NCI-H69 (cell line): ENCODE measurements around the gene CACNB2.

ENCODE experiments used
- DNase-seq: peaks from one replicate; lab custom pipeline; 2025; lab: John Stamatoyannopoulos, UW

CACNB2 gene

DNA sequence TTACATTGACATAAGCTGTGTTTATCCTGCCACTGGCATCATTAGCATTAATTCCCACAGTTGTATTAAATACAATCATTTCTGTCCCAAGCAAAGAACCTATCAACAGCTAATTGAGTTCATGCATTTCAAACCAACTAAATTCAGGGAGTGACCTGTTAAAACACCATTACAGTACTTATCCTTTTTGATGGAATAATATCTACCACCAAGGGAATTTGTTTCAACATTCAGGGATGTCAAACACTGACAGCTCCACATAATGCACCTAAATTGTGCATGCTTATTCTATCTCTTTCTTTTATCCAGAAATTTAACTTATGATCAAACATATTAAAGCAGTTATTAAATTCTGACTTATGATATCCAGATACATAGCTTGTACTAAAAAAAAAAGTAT lies 374.3 kb downstream of the CACNB2 start:
- DNase-seq: no peak

- no peak for DNase-seq
These were observed 376.6 kb downstream of the CACNB2 start for GRCh38 chr10:18516851-18517250.

DNA sequence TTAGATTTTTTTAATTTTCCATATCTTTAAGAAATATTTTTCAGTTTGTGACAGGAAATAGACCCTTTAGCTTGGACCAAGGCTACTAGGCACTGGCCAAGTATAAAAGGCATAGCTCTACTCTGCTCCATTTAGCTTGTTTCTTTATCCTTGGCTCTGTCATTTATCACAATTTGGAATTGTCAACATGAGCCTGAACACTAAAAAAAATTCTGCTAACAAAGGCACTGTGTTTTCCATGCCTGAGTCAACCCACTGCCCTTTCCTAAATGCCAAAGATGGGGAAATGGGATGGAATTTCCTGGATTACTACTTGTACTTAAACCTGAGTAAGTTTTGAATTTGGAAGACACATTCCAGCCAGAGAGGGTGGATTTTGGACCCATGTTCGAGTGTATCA lies 382.8 kb downstream of the CACNB2 start:
- no peak for DNase-seq

GRCh38 chr10:18523858-18524257 lies 383.6 kb downstream of the CACNB2 start:
- no peak for DNase-seq

GRCh38 chr10:18527687-18528086 lies 387.5 kb downstream of the CACNB2 start:
- no peak for DNase-seq

DNA sequence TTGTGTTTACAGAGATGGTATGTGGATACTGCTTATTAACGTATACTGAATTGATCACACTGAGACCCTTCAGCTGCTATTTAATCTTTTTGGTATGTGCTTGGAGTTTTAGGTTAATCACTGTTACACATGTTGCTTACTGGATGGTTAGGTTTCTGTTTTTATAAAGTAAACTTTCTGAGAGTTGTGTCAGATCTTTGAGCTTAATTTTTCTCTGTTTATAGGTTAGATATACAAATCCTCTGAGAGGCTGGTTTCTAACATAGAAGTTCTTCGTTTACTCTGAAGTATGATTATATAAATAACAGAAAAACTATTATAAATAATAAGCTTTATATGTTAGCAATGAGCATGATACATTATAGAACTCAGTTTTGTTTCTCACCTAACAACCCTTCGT lies 388.1 kb downstream of the CACNB2 start:
- DNase-seq: no peak

GRCh38 chr10:18532881-18533535 lies 392.8 kb downstream of the CACNB2 start:
- DNase-seq: peak; percentile 2

GRCh38 chr10:18533896-18534295 lies 393.7 kb downstream of the CACNB2 start:
- no peak for DNase-seq

DNA sequence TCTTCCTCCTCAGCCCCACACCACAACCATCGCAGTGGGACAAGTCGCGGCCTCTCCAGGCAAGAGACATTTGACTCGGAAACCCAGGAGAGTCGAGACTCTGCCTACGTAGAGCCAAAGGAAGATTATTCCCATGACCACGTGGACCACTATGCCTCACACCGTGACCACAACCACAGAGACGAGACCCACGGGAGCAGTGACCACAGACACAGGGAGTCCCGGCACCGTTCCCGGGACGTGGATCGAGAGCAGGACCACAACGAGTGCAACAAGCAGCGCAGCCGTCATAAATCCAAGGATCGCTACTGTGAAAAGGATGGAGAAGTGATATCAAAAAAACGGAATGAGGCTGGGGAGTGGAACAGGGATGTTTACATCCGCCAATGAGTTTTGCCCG lies 399.1 kb downstream of the CACNB2 start:
- DNase-seq: no peak

DNA sequence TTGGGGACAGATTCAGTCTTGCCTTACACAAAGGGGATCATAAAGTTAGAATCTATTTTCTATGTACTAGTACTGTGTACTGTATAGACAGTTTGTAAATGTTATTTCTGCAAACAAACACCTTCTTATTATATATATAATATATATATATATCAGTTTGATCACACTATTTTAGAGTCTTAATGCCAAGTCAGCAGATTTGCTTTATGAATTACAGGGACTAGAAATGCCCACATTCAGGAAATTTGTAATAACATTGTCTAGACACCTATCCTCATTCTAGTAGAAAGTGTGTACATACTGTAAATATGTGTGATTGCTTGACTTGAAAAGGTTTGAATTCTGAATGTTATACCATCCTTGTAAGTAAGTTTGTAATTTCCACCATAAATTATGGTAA lies 400.0 kb downstream of the CACNB2 start:
- DNase-seq: no peak

DNA sequence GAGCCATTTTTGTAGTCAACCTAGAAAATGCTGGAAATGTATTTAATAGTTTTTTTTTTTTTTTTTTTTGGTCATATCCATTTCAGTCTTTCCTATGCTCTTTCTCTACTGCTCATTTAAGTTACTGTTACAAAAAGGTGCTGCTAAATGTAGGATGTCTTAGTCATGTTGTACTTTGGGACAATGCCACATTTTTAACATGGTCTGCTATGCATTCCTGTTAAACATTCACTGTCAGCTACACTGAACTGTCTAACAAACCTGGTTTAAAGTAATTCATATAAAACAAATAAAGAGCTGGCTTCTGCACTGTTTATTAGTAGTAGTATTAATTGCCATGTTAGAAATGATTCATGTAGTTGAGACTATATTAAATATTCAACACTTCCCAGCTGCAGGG lies 402.6 kb downstream of the CACNB2 start:
- DNase-seq: no peak

GRCh38 chr10:18545621-18546305 lies 405.5 kb downstream of the CACNB2 start:
- no peak for DNase-seq

GRCh38 chr10:18549105-18549504 lies 408.9 kb downstream of the CACNB2 start:
- no peak for DNase-seq

DNA sequence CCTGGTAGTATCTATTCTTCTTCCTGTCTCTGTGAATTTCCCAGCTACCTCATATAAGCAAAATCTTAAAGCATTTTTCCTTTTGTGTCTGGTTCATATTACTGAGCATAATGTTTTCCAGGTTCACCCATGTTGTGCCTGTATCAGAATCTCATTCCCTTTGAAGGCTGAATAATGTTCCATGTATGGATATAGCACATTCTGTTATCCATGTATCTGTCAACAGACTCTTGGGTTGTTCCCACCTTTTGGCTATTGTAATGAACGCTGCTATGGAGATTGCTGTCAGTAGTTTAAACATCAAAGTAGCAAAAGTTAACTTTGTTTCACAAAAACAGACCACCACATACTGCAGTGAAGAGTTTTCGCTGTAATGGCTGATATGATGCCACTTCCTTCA lies 411.2 kb downstream of the CACNB2 start:
- no peak for DNase-seq

DNA sequence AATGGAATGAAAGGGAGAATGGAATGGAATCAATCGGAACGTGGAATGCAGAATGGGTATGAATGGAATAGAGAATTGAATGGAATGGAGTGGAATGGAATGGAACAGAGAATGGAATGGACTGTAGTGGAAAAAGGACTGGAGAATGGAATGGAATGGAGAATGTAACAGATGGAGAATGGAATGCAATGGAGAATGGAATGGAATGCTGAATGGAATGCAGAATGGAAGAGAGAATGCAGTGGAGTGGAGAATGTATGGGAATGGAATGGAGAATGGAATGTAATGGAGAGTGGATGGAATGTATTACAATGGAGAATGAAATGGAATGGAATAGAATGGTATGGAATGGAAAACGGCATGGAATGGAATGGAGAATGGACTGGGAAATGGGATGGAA lies 414.3 kb downstream of the CACNB2 start:
- DNase-seq: no peak

- no peak for DNase-seq
These were observed 416.4 kb downstream of the CACNB2 start for GRCh38 chr10:18556522-18557147.

DNA sequence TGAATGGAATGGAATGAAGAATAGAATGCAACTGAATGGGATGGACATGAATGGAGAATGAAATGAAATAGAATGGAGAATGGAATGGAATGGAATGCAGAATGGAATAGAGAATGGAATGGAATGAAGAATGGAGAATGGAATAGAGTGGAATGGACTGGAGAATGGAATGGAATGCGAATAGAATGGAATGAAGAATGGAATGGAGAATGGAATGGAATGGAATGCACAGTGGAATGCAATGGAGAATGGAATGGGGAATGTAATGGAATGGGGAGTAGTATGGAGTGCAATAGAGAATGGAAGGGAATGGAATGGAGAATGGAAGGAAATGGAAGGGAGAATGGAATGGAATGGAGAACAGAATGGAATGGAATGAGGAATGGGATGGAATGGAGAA lies 417.7 kb downstream of the CACNB2 start:
- DNase-seq: no peak

GRCh38 chr10:18561861-18562551 lies 421.8 kb downstream of the CACNB2 start:
- DNase-seq: no peak

GRCh38 chr10:18563003-18563726 lies 422.9 kb downstream of the CACNB2 start:
- no peak for DNase-seq

DNA sequence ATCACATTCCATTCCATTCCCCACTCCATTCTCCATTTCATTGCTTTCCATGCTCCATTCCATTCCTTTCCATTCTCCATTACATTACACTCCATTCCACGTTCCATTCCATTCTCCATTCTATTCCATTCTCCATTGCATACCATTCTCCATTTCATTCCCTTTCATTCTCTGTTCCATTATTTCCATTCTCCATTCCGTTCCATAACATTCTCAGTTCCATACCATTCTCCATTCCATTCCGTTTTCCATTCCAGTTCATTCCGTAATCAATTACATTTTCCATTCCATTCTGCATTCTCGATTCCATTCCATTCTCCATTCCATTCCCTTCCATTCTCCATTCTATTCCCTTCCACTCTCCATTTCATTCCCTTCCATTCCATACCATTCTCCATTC lies 424.8 kb downstream of the CACNB2 start:
- no peak for DNase-seq

DNA sequence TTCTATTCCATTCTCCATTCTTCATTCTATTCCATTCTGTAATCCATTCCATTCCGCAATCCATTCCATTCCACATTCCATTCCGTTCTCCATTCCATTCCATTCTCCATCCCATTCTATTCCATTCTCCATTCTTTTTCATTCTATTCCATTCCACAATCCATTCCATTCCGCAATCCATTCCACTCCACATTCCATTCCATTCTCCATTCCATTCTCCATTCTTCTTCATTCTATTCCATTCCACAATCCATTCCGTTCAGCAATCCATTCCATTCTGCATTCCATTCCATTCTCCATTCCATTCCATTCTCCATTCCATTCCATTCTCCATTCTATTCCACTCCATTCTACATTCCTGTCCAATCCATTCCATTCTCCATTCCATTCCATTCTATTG lies 426.0 kb downstream of the CACNB2 start:
- no peak for DNase-seq

DNA sequence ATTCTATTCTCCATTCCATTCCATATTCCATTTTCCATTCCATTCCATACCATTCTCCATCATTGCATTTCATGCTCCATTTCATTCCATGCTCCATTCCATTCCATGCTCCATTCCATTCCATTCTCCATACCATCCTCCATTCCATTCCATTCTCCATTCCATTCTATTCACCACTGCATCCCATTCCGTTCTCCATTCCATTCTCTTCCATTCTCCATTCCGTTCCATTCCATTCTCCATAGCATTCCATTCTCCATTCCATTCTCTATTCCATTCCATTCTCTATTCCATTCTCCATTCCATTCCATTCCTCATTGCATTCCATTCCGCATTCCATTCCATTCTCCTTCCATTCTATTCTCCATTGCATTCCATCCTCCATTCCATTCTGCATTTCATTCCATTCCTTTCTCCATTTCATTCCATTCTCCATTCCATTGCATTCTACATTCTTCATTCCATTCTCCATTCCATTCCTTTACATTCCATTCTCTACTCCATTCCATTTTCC lies 427.2 kb downstream of the CACNB2 start:
- DNase-seq: no peak
